ENCODE data around the gene SBF2.
"Not testable (repeated sequence)": the region's sequence is repeated elsewhere in the genome, so short reads cannot be mapped to it uniquely, and the experiment has no call there.

Gene SBF2

GRCh38 chr11:9747229-9747628 lies 546.8 kb downstream of the SBF2 start:
- no peak for DNase-seq (ENCODE audit: low read depth)

- DNase-seq (ENCODE audit: low read depth): no peak
Measured at GRCh38 chr11:9745411-9746211, 548.4 kb downstream of the SBF2 start.

DNA sequence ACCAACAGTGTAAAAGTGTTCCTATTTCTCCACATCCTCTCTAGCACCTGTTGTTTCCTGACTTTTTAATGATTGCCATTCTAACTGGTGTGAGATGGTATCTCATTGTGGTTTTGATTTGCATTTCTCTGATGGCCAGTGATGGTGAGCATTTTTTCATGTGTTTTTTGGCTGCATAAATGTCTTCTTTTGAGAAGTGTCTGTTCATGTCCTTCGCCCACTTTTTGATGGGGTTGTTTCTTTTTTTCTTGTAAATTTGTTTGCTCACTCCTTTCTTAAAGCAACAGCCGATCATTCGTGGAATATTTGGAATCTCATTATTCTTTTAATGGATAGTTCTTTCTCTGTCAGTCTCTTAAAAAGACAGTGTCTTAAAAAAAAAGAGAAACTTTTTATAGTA lies 550.5 kb downstream of the SBF2 start:
- not testable (repeated sequence) for DNase-seq (ENCODE audit: low read depth)

DNA sequence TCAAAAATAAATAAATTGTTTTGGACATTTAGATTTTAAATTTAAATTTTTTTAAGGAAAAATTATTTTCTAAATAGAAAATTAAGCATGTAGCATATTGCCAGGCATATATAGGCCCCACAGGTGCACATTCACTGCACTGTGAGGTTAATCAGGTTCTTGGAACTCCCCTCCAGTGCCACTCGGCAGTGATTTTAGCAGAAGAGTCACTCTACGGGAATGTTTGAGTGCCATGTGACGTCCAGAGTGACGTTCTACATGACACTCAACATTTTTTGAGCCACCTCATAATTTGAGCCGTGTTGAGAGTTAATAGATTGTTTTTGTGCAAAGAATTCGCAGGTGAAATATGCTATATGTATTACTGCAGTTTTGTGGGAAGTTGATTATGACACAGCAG lies 552.8 kb downstream of the SBF2 start:
- DNase-seq (ENCODE audit: low read depth): no peak

- no peak for DNase-seq (ENCODE audit: low read depth)
Measured at GRCh38 chr11:9740202-9740883, 553.7 kb downstream of the SBF2 start.

DNA sequence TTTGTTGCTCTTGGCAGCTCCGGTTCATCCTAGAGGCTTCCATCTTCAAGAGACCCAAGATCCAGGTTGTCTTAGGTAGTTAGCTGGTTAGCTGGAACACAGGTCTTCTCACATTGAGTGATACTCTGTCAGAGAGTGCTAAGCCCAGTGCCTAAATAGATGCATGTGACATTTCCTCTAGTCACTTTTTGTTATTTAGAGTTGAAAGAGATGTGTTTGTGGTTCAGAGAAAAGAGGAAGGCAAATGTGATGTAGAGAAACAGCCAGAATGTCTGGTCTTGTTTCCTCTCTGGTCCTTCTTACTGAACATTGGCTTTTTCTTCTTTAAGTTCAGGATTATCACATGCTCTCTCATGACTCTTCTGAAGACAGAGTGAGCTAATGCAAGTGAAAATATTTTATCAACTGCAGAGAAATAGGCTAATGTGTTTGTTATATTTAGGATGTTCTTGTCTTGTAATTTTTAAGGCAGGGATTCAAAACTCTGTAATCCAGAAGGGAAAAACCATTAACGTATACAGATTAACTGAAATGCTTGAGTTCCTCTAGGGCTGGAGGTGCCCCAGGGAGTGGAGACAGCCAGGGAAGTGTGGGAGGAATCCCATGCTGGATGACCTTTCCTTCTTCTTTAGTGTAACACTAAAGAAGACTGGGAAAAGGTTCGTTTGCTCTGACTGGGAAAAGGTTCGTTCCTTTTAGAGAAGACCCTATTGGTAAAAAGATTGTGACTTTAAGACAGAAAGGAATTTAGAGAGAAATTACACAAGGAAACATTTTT lies 554.7 kb downstream of the SBF2 start:
- DNase-seq (ENCODE audit: low read depth): no peak

DNA sequence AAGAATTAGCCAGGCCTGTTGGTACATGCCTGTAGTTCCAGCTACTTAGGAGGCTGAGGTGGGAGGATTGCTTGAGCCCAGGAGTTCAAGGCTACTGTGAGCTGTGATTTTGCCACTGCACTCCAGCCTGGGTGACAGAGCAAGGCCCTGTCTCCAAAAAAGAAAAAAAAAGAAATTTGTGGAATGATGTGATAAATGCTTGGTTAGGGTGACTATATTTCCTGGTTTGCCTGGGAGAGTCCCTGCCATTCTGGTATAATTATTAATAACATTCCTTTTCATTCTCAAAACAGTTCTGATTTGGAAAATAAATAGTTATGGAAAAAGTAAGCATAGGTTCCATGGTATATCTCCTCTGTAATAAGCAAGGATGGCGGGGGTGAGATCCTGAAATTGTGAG lies 555.3 kb downstream of the SBF2 start:
- DNase-seq (ENCODE audit: low read depth): no peak

DNA sequence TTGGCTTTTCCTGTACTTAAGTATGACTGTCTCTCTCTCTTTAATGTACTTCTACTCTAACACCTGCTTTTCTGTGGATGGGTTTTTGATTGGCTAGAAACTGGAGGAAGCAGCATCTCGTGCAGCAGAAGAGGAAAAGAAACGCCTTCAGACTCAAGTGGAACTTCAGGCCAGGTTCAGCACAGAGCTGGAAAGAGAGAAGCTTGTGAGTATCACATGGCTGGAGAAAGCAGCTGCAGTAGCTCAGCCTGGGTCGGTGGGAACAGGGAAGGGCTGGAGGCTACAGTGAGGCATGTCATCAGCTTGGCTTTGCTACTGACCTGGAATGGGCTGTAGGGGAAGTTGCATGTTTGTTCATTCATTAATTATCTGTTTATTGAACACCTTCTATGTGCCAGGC lies 555.9 kb downstream of the SBF2 start:
- no peak for DNase-seq (ENCODE audit: low read depth)

DNA sequence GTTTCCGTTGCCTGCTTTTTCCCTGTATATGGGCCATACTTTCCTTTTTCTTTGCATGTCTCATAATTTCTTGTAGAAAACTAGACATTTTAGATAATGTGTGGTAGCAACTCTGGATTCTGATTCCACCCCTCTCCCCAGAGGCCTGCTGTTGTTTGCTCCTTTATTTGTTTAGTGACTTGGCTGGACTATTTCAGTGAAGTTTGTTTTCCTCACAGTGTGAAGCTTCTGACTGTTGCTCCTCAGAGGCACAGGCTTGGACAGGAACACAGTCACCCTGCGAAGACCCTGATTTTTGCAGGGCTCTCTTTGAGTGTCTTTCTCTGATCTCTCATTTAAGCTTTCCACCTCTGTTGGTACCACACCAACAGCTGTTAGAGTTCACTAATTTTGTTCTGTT lies 557.7 kb downstream of the SBF2 start:
- DNase-seq (ENCODE audit: low read depth): no peak

GRCh38 chr11:9735919-9736318 lies 558.1 kb downstream of the SBF2 start:
- no peak for DNase-seq (ENCODE audit: low read depth)

DNA sequence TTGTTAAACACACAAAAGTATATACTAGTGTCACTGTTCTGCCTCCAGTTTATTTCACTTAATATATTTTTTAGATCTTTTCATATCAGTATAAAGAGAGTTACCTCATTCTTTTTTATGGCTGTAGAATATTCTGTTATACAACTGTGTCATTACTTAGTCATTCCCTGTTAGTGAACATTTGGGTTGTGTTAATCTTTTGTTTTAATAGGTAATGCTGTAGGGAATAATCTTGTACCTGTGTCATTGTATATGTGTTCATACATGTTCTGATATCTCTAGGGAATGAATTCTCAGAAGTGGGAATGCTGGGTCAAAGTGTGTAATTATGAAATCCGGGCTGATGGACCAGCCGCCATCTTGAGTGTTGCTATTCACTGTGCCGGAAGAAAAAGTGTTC lies 558.8 kb downstream of the SBF2 start:
- DNase-seq (ENCODE audit: low read depth): no peak

- DNase-seq (ENCODE audit: low read depth): no peak
Measured at GRCh38 chr11:9733212-9733611, 560.8 kb downstream of the SBF2 start.

DNA sequence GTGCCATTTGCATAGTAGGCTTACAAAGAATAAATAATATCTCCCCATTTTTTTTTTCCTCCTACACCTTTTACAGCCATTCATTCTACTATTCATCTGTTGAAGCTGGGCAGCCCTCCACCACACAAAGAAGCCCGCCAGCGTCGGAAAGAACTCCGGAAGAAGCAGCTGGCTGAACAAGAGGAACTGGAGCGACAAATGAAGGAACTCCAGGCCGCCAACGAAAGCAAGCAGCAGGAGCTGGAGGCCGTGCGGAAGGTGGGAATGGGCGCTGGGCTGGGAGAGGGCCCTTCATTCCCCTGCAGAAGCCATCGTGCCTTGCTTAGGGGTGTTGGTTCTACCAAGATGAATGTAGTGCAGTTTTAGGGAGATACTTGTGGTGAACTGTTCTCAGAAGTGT lies 561.6 kb downstream of the SBF2 start:
- no peak for DNase-seq (ENCODE audit: low read depth)

DNA sequence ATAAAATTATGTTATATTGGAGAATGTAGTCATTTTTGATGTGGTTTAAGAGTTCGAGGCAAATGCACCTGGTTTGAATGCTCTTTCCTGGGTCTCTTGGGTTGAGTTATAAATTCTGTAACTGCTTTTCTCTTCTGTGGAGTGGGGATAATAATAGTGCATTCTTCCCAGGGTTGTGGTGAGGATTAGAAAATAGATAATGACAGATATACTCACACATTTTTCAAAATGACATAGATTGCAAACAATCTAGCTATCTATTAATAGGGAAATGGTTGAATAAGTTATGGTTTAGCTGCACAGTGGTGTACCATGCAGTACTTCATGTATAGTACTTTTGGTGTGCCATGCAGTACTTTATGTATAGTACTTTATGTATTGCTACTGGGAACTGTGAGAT lies 562.8 kb downstream of the SBF2 start:
- no peak for DNase-seq (ENCODE audit: low read depth)

Data from HS-5 (cell line).